HG02973 (cell line): ENCODE measurements around the gene RFPL3.
"Not testable (repeated sequence)": the region's sequence is repeated elsewhere in the genome, so short reads cannot be mapped to it uniquely, and the experiment has no call there.

Experiments
- ATAC-seq: cut with Tn5 transposase; IDR thresholded peaks from one replicate; pipeline ENCODE4 v1.9.1; 2021; ENCODE audit warnings: moderate library complexity; ENCODE audit not compliant: unreplicated experiment

RFPL3 gene

DNA sequence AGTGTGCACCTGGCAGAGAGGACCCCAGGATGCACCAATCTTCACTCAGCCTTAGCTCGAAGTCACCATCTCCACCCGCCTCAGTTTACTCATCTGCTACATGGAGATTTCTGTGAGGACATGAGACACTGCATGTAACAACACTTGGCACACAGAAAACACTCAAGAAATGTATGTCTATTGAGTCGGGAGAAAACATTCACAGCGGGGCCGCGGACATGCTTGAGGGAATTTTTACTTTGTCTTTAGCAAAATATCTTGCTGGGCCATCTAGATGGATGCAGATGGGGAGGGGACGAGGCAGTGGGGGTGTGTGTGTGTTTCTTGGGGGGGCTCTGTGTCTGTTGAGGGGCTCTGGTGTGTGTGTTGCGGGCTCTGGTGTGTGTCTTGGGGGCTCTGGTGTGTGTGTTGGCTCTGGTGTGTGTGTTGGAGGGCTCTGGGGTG, 28.4 kb upstream of the RFPL3 start:
- ATAC-seq: no peak

DNA sequence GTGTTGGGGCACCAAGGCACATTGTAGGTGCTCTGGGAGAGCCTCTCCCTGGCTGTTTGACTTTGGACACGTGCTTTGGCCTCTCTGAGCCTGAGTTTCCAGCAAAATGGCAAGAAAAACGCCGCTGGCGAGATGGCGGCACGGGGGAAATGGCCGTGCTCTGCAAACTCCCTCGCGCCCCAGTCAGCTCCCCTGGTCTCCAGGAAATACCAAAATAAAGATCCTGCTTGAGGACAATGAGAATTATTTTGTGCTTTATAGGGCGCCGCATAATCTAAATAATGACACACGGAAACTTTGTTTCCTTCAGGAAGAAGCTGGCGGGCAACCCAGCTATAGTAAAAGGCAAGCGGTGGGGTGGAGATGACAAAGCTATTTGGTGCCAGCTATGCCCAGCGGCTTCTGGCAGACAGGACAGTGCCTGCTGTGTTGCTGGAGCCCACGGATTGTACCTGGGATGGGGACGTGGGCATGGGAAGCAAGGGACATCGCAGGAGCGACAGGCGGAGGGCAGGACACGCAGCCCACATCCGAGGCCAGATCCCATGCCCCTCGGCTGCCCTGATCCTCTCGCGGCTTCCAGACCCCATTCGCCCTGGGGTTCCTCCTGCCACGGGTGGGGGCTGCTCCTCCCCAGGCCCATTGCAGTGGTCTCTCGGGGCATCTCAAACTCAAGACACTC, 26.3 kb upstream of the RFPL3 start:
- no peak for ATAC-seq

DNA sequence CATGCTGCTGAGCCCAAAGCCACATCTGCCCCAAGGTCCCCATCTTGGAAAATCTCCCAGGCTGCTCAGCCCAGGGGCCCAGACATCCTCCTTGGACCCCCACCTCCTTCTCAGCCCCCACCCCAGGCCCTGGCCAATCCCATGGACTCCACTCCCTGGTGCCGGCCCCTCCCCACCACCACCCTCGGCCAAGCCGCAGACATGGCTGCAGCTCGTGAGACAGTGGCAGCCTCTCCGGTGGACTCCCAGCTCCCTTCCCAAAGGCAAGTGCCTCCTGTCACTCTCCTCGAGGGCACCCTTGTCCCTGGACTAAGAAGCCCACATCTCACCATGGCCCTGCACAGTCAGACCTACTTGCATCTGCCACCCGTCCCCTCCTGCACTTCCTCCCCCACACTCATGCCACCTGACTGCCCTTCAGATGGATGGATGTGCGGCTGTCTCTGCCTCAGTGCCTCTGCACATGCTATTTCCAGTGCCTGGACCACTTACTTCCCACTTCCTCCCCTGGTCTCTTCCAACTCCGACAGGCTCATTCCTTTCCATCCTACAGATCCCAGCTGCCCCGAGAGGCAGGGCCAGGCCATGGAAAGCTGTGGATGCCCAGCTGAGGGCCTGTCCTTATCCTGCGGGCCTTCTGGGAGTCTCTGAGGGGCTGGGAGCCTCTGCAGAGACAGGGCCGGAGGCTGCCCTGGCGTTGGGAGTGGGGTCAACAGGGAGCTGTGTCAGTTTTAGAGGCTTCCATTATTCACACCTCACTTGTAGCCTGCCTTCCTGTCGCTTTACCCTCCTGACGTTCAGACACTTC, 25.5 kb upstream of the RFPL3 start:
- no peak for ATAC-seq

DNA sequence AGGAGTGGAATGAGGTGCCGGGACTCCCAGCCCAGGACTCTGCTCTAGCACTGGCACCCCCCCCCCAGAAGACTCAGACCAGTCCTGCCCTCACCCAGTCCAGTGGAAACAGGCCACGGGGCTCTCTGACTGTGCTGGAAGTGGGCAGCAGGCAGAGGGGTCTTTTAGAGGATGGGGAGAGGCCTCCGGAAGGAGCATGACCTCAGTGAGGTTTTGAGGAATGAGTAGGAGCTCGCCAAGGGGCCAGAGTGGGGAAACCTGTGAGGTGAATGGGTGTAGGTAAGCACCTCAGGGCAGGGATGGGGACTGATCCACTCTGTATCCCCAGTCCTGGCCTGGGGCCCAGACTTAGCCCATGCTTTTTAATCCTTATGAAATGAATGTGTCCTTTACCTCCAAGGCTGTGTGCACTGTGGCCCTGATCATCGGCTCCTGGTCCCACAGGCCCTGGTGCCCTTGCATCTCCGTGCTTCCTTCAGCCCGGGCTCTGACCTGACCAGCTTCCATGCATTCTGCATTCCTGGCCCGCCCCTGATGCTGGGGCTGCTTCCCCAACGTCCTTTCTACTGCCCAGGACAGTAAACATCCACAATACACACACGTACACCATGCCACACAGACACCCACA, 24.4 kb upstream of the RFPL3 start:
- ATAC-seq: no peak

DNA sequence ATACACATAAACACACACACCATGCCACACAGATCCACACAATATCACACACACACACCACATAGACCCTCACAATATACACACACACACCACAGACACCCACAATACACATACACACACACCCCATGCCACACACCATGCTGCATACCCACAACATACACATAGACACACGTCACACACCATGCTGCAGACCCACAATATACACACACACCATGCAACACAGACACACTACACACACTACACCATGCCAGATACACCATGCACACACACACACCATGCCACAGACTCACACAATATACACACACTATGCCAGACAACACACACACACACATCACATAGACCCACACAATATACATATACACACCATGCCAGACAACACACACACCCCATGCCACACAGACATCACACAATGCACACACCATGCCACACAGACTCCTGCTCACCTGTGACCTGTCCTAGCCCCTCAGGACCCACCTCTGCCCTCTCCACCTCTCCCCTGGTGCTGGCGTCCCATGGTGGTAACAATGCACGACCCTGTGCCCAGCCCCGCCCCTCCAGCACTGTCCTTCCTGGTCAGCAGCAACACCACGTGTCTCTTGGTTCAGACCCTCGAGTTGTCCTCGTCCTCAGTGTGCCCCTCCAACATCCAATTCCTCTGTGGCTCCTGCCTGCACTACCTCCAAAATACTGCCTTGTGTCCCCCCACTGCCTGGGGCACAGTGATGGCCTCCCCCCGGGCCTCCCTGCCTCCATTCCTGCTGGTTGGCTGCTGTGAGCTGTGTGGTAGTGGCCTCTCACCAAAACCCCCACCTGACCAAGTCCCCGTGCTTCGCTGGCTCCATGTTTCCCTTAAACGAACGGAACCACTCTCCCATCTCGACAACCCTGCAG, 23.7 kb upstream of the RFPL3 start:
- no peak for ATAC-seq

DNA sequence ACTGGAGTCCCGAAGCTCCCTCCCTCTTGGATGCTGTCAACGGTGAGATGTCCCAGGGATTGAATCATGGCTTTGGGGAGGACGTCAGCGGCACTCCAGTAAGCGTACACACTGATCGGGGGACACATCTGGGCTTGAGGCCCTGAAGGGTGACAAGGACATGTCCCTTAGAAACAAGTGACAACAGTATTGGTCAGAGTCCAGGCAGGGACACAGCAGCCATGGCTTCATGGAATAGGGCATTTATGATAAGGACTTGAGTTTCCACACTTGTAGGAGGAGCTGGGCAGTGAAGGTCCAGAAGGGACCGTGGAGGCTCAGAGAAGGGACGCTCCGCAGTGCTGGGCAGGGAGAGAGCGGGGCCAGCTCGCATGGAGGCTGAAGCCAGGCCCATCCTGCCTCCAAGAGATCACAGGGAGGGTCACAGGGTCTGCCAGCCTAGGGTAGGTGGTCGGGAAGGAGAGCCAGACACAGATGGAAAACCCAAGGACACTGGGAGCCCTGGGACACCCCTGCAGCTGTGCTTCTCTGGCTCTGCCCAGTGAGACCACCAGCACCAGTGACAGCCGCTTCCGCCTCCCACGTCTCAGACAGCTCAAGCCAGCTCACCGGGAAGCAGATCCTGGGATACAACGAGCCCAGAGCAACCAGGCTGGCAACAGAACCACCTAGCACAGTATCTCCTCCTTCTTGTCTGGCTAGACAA, 22.9 kb upstream of the RFPL3 start:
- no peak for ATAC-seq

DNA sequence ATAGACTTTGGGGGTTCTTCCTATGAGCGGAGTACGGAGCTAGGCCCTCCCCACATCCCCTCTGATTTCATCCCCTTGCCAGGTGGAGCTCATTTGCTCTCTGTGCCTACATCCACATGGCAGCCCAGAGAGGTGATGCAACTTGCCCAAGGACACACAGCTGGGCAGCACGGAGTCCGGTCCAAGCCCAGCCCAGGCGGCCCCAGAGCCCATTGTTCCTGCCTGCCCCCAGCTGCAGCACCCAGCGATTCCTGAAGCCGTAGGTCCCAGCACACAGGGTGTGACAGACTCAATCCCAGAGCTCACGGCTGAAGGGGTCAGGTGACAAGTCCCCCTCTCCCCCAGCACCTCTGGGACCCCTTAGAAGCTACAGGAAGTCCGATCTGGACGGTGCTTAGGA, 22.2 kb upstream of the RFPL3 start:
- ATAC-seq: no peak

DNA sequence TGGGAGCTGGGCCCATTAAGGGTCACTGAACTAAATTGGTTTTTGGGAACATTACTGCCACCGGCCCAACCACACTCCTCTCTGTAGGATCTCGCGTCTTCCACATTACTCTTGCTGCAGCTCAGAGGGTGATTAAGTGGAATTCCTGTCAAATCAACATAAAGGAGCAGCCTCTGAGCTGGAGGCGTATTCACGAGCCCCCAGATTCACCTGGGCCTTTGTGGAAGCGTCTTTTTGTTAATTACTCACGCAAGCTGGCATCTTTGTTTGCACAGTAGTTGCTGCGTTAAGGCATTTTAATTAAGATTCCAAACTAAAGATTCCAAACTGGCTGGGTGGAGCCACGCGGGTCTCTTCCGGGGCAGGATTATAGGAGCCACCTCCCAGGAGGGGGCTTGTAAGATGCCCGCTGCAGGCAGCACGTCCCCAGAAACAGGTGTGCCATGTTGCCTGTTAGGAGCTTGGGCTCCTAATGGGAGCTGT, 21.5 kb upstream of the RFPL3 start:
- no peak for ATAC-seq

DNA sequence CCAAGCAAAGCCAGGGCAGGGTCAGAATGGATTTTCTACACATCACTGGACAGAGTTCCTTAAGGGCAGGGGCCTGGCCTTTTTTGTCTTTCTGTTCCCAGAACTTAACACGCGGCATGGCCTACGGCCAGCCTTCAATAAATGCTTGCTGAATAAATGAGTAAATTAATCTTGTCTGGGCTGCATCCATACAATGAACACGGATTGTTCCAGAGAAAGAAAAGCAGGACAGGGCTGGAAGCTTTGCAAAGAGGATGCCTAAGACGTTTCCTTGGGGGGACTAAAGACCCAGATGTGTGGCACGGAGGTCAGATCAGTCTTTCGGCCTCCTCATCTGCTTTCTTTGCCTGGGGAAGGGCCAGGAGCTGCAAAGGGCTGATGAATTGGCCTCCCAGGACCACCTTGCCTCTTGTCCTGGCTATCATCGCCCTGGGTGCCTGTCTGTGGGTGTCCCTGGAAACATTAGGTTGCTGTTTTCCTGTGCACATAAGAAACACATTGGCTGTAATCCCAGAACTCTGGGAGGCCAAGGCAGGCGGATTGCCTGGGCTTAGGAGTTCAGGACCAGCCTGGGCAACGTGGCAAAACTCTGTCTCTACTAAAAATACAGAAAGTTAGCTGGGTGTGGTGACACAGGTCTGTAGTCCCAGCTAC, 20.8 kb upstream of the RFPL3 start:
- ATAC-seq: no peak

DNA sequence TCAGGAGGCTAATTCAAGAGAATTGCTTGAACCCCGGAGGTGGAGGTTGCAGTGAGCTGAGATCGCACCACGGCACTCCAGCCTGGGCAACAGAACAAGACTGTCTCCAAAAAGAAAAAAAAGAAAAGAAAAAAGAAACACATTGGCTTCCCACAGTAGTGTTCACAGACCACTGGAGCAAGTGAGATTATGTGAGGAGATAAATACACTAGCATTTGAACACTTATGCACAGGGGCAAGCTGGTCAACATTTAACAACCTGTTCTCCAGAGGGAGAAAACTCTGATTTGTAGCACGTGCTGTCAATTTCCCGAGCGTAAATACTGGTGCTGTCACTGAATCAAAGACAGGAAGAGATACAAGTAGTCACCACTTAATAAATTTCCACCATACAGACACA, 20.2 kb upstream of the RFPL3 start:
- ATAC-seq: not testable (repeated sequence)

DNA sequence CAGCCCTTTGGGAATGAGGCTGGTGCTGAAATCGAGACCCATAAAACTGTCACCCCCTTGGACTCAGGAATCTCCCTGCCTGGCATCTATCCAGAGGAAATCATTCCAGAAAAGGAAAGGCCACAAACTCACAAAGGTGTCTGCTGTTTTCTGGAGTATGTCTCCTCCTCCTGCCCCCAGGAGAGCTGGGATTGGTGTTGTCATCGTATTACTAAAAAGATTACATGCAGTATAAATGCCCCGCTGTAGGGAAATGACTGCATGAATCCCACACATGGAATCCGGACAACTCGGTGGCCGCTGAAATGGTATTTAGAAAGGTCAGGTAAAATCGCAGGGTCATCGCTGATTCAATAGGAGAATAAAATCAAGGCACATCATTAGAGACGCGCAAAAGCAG, 18.9 kb upstream of the RFPL3 start:
- no peak for ATAC-seq

DNA sequence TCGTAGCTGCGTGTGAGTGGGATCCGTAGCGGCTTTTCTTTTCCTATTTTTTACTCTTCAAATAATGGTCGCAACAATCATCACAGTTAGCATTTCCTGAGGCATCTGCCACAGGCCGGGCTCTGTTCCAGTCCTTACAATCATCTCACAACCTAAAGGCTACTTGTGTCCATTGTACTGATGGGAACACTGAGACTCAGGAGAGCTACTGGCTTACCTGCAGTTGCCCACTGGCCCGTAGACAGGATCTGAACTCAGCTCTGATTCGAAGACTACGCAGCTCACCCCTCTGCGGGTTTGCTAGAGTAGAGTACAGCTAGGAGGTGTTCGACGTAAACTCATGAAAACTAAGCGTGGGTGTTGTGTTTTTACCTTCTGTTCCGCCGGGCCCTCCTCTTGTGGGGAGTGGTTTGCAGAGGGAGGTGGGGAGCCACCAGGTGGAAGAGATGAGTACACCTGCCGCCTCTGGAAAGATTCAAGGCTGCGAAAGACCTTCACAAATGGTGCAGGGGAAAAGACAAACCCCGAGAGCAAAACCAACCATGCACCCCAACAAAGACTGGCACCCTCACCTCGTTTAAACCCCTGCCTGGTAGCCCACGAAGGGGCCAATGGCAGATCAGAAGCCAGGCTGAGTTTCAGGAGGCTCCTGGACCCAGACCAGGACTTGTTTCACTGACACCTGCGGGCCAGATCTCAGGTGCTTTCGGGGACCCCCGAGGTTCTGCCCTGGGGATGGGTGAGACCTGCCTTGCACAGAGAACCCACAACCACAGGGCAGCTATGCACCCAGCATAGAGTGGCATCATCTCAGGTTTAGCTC, 18.3 kb upstream of the RFPL3 start:
- ATAC-seq: no peak

DNA sequence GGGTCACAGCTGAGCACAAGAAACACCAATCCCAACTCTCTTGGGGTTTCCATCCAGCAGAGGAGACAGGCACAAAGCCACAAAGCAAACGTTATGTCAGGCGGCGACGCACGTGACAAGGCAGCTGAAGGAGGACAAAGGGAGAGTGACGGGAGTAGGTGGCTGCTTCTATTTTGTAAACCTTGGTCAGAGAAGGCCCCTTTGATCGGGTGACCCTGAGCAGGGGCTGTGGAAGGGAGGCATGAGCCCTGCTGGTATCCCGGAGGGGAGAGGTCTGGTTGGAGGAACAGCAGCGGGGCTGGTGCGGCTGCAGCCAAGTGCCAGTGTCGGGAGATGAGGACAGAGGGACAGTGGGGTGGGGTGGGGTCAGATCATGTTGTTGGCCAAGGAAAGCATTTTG, 17.3 kb upstream of the RFPL3 start:
- no peak for ATAC-seq

DNA sequence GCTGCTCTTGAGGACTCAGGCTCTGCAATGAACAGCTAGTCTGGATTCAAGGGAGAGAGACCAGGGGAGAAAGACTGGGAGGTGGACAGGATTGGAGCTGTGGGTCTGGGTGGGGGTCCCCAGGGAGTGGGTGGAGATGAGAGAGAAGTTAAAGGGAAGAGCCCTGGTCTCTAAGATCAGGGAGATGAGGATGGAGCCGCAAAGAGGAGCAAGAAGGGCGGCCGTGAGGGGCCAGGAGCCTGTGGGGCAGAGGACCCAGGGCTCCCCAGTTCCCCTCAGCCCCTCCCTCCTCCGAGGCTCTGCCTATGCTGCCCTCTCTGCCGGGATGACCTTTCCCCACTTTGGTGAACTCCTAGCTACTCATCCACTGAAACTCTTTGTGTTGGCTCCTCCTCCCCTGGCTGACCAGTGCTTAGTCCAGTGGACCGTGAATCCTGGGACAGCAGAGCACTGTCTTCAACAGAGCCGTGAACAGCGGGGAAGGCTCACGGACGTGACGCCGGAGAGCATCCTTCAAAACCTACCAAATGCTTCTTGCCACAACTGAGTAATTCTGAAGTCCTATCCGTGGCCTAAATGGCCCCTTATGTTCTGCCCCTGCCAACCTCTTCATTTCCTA, 16.4 kb upstream of the RFPL3 start:
- ATAC-seq: no peak

DNA sequence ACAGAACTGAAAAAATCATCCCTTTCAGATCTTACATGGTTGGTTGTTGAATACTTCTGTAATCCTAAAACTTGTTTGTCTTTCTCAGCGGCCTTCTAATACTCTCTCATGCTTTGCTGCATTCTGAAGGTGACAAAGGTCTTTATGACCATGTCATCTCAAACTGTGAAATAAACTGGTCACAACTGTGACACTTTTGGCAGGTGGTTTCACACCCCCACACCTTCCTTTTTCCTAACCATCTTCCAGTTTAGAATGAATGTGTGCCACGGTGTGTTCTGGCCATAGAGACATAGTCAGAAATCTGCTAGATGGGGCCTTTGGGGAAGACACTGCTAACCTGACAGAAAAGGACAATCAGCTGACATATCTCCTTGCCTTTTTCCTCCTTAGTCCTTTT, 14.7 kb upstream of the RFPL3 start:
- ATAC-seq: no peak

DNA sequence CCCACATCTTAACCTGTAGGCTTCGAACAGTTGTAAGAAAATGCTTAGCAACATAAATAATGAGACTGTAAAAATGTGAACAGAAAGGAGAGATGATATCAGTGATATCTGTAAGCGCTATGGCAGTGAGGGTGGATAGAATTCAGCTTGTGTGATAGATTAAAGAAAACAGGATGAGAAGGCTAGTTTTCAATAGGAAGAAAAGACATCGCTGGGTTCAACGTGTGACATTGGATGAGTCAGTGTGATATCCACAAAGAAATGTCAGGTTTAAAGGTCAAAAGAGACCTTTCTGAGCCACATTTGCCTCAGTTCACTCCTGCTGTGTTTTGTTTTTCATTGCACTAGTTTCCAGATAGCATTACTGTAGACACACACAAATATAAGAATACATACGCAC, 13.7 kb upstream of the RFPL3 start:
- no peak for ATAC-seq

DNA sequence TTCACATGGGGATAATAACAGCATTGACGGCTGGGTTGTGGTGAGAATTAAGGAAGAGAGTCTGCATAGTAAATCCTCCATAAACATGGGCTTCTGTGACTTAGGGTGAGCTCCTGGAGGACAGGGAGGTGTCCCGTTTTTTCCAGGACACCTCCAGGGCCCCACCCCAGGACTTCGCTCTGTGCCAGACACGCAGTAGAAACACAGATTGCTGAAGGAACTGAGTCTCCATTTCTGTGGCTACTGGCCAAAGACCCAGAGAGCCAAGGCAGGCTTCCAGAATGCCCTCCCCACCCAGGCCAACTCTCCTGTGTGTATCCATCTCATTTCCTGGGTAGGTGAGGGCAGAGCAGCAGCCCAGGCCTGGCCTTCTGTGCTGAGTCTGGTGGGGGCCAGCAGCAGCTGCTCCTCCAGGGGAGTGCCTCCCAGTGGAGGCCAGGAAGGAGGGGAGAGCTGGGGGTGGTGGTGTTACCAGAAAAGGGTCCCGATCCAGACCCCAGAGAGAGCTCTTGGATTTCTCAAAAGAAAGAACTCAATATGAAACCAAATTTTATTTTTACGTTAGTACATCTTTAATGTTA, 9.5 kb upstream of the RFPL3 start:
- ATAC-seq: no peak

DNA sequence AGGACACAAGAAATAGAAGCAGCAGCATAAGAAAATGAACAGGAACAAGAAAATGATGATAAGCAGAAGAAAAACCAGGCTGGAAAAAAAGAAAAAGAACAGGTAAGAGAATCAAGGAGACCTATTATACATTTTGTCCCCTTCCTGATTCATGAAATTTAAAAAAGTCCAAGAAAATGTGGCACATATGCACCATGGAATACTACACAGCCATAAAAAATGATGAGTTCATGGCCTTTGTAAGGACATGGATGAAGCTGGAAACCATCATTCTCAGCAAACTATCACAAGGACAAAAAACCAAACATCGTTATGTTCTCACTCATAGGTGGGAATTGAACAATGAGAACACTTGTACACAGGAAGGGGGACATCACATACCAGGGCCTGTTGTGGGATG, 5.8 kb upstream of the RFPL3 start:
- ATAC-seq: not testable (repeated sequence)
